Measurements from ENCODE around the gene RPS6KC1. TPM values are rescaled to one million over a fixed set of nuclear protein-coding genes. Genes with fewer than 3 reads are reported as not detected.

The RPS6KC1 gene
- total RNA-seq, 2 donors from 2014 or later, result 13.7 to 48.5 TPM

GRCh38 chr1:213286235-213286634 lies 235.2 kb downstream of the RPS6KC1 start:
- Histone ChIP-seq H3K27me3 (no peaks in the 10 kb centered on the region), H3K27ac (no peak overlapping the region), H3K4me1 (no peaks in the 10 kb centered on the region), H3K36me3 (replicated peaks in 1 of 2; ENCODE audit: insufficient read depth in 1 of 2, low read depth in 2 of 2) (no peaks in the 10 kb centered on the region), H3K4me3 (no peak overlapping the region), H3K9me3 (no peaks in the 10 kb centered on the region)
- 91 to 92% methylated on average over 1 of the region's 1 CpG for WGBS, 2 donors
- intact Hi-C loops (cut with DNase I), result no loop called here
- DNase-seq (no peak), ATAC-seq (no peak)
- TF ChIP-seq POLR2A (IDR thresholded peaks at IDR 0.05), result no peak
- TF ChIP-seq, protein P1, sequence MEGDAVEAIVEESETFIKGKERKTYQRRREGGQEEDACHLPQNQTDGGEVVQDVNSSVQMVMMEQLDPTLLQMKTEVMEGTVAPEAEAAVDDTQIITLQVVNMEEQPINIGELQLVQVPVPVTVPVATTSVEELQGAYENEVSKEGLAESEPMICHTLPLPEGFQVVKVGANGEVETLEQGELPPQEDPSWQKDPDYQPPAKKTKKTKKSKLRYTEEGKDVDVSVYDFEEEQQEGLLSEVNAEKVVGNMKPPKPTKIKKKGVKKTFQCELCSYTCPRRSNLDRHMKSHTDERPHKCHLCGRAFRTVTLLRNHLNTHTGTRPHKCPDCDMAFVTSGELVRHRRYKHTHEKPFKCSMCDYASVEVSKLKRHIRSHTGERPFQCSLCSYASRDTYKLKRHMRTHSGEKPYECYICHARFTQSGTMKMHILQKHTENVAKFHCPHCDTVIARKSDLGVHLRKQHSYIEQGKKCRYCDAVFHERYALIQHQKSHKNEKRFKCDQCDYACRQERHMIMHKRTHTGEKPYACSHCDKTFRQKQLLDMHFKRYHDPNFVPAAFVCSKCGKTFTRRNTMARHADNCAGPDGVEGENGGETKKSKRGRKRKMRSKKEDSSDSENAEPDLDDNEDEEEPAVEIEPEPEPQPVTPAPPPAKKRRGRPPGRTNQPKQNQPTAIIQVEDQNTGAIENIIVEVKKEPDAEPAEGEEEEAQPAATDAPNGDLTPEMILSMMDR (IDR thresholded peaks at IDR 0.05), result no peak

DNA sequence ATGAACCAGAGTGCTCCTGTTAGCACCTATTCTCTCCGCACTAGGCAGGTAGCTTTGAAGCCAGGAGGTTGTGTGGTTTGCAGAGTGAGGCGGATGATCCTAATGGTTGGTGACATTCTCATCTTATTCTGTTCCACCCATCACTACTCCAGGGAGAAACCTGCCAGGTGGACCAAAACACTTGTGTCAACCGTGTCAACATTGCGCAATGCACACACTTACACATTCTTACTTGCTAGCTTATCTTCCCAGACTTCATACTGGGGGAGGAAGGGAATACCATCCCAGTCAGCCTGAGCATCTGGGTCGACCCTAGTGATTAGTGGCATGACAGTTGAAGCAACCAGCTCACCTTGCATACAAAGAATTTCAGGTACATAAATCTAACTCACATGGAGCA lies 236.9 kb downstream of the RPS6KC1 start:
- DNase-seq (no peak), ATAC-seq (no peak)
- no peaks in the 10 kb centered on the region for H3K4me1 ChIP-seq
- 71 to 75% methylated on average over 5 of the region's 5 CpGs for WGBS, 2 donors
- no peaks in the 10 kb centered on the region for H3K9me3 ChIP-seq
- TF ChIP-seq, protein P1 (IDR thresholded peaks at IDR 0.05), result no peak
- H3K27ac ChIP-seq, result no peak overlapping the region
- no peak overlapping the region for H3K4me3 ChIP-seq
- intact Hi-C loops (cut with DNase I), result no loop called here
- H3K27me3 ChIP-seq, result no peaks in the 10 kb centered on the region
- H3K36me3 ChIP-seq (replicated peaks in 1 of 2; ENCODE audit: insufficient read depth in 1 of 2, low read depth in 2 of 2), result no peaks in the 10 kb centered on the region

- ATAC-seq (no peak), DNase-seq (no peak)
- Histone ChIP-seq H3K4me3 (no peak overlapping the region), H3K36me3 (replicated peaks in 1 of 2; ENCODE audit: insufficient read depth in 1 of 2, low read depth in 2 of 2) (no peaks in the 10 kb centered on the region), H3K4me1 (no peaks in the 10 kb centered on the region), H3K27ac (no peak overlapping the region), H3K9me3 (no peaks in the 10 kb centered on the region), H3K27me3 (no peaks in the 10 kb centered on the region)
- intact Hi-C loops (cut with DNase I), result no loop called here
- no peak for TF ChIP-seq POLR2A (IDR thresholded peaks at IDR 0.05)
- TF ChIP-seq, protein P1 (IDR thresholded peaks at IDR 0.05), result no peak
- 52 to 77% methylated on average over 4 of the region's 4 CpGs for WGBS, 2 donors
Observed at GRCh38 chr1:213291526-213291925, 240.5 kb downstream of the RPS6KC1 start.

GRCh38 chr1:213292614-213293013 lies 241.6 kb downstream of the RPS6KC1 start:
- H3K27ac ChIP-seq, result no peak overlapping the region
- intact Hi-C loops (cut with DNase I), result no loop called here
- no peaks in the 10 kb centered on the region for H3K4me1 ChIP-seq
- no peak for ATAC-seq
- TF ChIP-seq POLR2A (IDR thresholded peaks at IDR 0.05), result no peak
- TF ChIP-seq, protein P1 (IDR thresholded peaks at IDR 0.05), result no peak
- H3K36me3 ChIP-seq (replicated peaks in 1 of 2; ENCODE audit: insufficient read depth in 1 of 2, low read depth in 2 of 2), result no peaks in the 10 kb centered on the region
- H3K27me3 ChIP-seq, result no peaks in the 10 kb centered on the region
- H3K9me3 ChIP-seq, result peaks cover 0 to 6% (median 0%) of the 10 kb centered on the region in 3 donors
- no peak for DNase-seq
- no peak overlapping the region for H3K4me3 ChIP-seq
- 69 to 88% methylated on average over 2 of the region's 2 CpGs for WGBS, 2 donors

GRCh38 chr1:213295860-213296259 lies 244.8 kb downstream of the RPS6KC1 start:
- 85 to 87% methylated on average over 1 of the region's 1 CpG for WGBS, 2 donors
- TF ChIP-seq POLR2A (IDR thresholded peaks at IDR 0.05), result no peak
- TF ChIP-seq, protein P1 (IDR thresholded peaks at IDR 0.05), result no peak
- no peak overlapping the region for H3K27ac ChIP-seq

More at GRCh38 chr1:213295860-213296259, 244.8 kb downstream of the RPS6KC1 start:
- DNase-seq (no peak), ATAC-seq (no peak)
- H3K9me3 ChIP-seq, result peaks cover 0 to 6% (median 0%) of the 10 kb centered on the region in 3 donors
- no peak overlapping the region for H3K4me3 ChIP-seq
- no peaks in the 10 kb centered on the region for H3K27me3 ChIP-seq
- intact Hi-C loops (cut with DNase I), result no loop called here
- no peaks in the 10 kb centered on the region for H3K4me1 ChIP-seq
- H3K36me3 ChIP-seq (replicated peaks in 1 of 2; ENCODE audit: insufficient read depth in 1 of 2, low read depth in 2 of 2), result no peaks in the 10 kb centered on the region
